Heart left ventricle (tissue), 16 donors: ENCODE data around the gene EIF2B2. TPM values are rescaled to one million over a fixed set of nuclear protein-coding genes. Genes with fewer than 3 reads are reported as not detected.

Experiments
- ATAC-seq, 4 donors: fragments of 200-7000 bp; cut with Tn5 transposase; one replicate each; pipeline ENCODE4 v1.9.1; 2020 to 2022; ENCODE audit warnings: moderate library complexity in 4 of 4, mild to moderate bottlenecking in 3 of 4, moderate number of reproducible peaks in 1 of 4
- DNase-seq, 5 donors: peaks; one replicate each; pipeline ENCODE4 v3.0.0-alpha.2; 2020
- H3K27ac ChIP-seq, 12 donors: fragments of 200-600 bp; sonication (generic) in 4 of 12; one replicate each; pipeline versions ENCODE4 v1.5.0 to v1.8.0; 2016 to 2022; ENCODE audit warnings: mild to moderate bottlenecking in 2 of 12
- H3K27me3 ChIP-seq, 9 donors: fragments of 200-600 bp; sonication (generic) in 2 of 9; one replicate each; pipeline versions ENCODE4 v1.5.1 to v1.8.0; 2016 to 2022; ENCODE audit warnings: mild to moderate bottlenecking in 3 of 9
- H3K36me3 ChIP-seq, 9 donors: fragments of 200-600 bp; sonication (generic) in 2 of 9; one replicate each; pipeline versions ENCODE4 v1.5.0 to v1.8.0; 2018 to 2022; ENCODE audit warnings: mild to moderate bottlenecking in 2 of 9
- H3K4me1 ChIP-seq, 12 donors: fragments of 200-600 bp; sonication (generic) in 4 of 12; one replicate each; pipeline versions ENCODE4 v1.5.0 to v1.8.0; 2016 to 2022; ENCODE audit warnings: mild to moderate bottlenecking in 3 of 12
- H3K4me3 ChIP-seq, 12 donors: fragments of 200-600 bp; sonication (generic) in 4 of 12; one replicate each; pipeline versions ENCODE4 v1.5.0 to v1.8.0; 2017 to 2022; ENCODE audit warnings: mild to moderate bottlenecking in 9 of 12, moderate library complexity in 4 of 12
- H3K9me3 ChIP-seq, 12 donors: fragments of 200-600 bp; sonication (generic) in 4 of 12; one replicate each; pipeline versions ENCODE4 v1.5.0 to v1.8.0; 2016 to 2022; ENCODE audit warnings: mild to moderate bottlenecking in 1 of 12
- POLR2A ChIP-seq, 2 donors: fragments of 450-650 bp; IDR thresholded peaks; one replicate each; pipeline ENCODE4 v1.6.1; 2017; ENCODE audit warnings: antibody characterized with exemption in 2 of 2, mild to moderate bottlenecking in 2 of 2, moderate library complexity in 2 of 2
- WGBS, 4 donors: extraction: QIAGEN DNeasy Blood & Tissue Kit in 2 of 4; methylation state at CpG; one replicate each; pipeline versions ENCODE4 v1.1.5 to v1.1.7; 2013 to 2018; 5-methylcytosine and 5-hydroxymethylcytosine counted together
- intact Hi-C, 10 donors: fragments of 100-400 bp; cut with DNase I; formaldehyde crosslinking; loops; one replicate each; pipeline versions ENCODE4 v1.11.1 to v1.14.2; 2022
- polyA plus RNA-seq, 2 donors: library from polyadenylated mRNA; stranded (reverse); fragments of 200-250 nt; gene quantifications; one replicate each; pipeline ENCODE4 v1.2.3, GENCODE V29; 2013
- total RNA-seq, 9 donors: library from RNA; depleted of rRNA in 2 of 9; stranded (reverse); fragments of >200 nt in 2 of 9; fragmentation: NEBNext Ultra II Directional in 3 of 9; extraction: Animal tissue kit (Norgen Biotek cat#: 25700) in 3 of 9; gene quantifications; one replicate each; pipeline versions ENCODE4 v1.1.0 to v1.2.4, GENCODE V29; 2016 to 2023
- TF ChIP-seq, protein P1 (sequence below), 12 donors: fragments of 200-600 bp; sonication (generic) in 4 of 12; IDR thresholded peaks; one replicate each; pipeline versions ENCODE4 v1.5.0 to v1.8.0; 2018 to 2022; ENCODE audit warnings: antibody characterized with exemption in 12 of 12, mild to moderate bottlenecking in 5 of 12
- donor health status: ischemic (EF 13 %, LVEDD 7.1; RV severe dilation, severe dysfunction).
- donor health status: healthy with polysubstance abuse.
- donor health status: DM: no; HTN: yes; CAD: no.
- donor health status: DM: no; HTN: no; CAD: no.
- donor health status: ischemic (EF 25% LVEDD 6.9; RV normal size, moderate dysfunction).
- donor health status: ischemic (EF 25% LVEDD 5.7; RV mildly dilated, moderate dysfunction).
- donor health status: healthy.
- donor health status: DM: yes; HTN: yes; CAD: no.
- donor health status: ischemic (EF 35%, LVEDD 5.7; RV mildly dilated, moderate dysfunction).
- donor health status: nonischemic (EF 11% LVEDD 7.7; RV severe dilation, severe dysfunction).
- donor health status: DM: yes; HTN: yes; CAD: no.
- donor health status: PGD.
- donor health status: ischemic (EF 29% LVEDD 5.4; RV normal size, mild dysfunction).
- donor health status: nonischemic (EF 23%, LVEDD 6.1; RV moderate dilation, normal function).

Gene EIF2B2
- total and polyA plus RNA-seq, 11 donors: 16.0 to 68.8 (median 30.3) TPM

DNA sequence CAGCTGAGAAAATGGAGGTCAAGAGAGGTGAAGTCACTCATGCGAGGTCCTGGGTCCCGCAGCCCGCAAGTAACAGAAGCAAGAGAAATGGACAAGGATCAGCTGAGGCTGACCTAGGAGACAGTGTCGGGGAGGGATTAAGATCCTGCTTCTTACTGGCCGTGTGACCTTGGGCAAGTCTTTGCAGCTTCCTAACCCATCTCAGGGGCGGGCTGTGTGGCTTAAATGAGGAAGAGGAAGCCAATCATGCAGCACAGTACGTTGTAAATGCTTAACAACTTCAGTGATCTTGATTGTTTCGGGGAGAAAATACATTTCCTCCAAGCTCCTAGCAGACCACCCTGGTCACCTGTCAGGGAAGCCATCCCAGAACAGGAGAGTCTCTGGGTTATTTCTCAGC, 40.2 kb upstream of the EIF2B2 start:
- H3K27me3 ChIP-seq: no peaks in the 10 kb centered on the region
- no peaks in the 10 kb centered on the region for H3K36me3 ChIP-seq
- no peak for DNase-seq
- H3K4me1 ChIP-seq: peaks cover 0 to 35% (median 16%) of the 10 kb centered on the region in 12 donors
- no peak for TF ChIP-seq POLR2A (IDR thresholded peaks at IDR 0.05)
- TF ChIP-seq, protein P1, sequence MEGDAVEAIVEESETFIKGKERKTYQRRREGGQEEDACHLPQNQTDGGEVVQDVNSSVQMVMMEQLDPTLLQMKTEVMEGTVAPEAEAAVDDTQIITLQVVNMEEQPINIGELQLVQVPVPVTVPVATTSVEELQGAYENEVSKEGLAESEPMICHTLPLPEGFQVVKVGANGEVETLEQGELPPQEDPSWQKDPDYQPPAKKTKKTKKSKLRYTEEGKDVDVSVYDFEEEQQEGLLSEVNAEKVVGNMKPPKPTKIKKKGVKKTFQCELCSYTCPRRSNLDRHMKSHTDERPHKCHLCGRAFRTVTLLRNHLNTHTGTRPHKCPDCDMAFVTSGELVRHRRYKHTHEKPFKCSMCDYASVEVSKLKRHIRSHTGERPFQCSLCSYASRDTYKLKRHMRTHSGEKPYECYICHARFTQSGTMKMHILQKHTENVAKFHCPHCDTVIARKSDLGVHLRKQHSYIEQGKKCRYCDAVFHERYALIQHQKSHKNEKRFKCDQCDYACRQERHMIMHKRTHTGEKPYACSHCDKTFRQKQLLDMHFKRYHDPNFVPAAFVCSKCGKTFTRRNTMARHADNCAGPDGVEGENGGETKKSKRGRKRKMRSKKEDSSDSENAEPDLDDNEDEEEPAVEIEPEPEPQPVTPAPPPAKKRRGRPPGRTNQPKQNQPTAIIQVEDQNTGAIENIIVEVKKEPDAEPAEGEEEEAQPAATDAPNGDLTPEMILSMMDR (IDR thresholded peaks at IDR 0.05): no peak
- H3K4me3 ChIP-seq: no peak overlapping the region
- peak overlapping the region in 1 of 12 donors; percentile 29 for H3K27ac ChIP-seq
- no peaks in the 10 kb centered on the region for H3K9me3 ChIP-seq
- ATAC-seq: no peak
- WGBS, 4 donors: 85 to 90% (median 88%) methylated on average over 8 of the region's 8 CpGs
- intact Hi-C loops: no loop called here

DNA sequence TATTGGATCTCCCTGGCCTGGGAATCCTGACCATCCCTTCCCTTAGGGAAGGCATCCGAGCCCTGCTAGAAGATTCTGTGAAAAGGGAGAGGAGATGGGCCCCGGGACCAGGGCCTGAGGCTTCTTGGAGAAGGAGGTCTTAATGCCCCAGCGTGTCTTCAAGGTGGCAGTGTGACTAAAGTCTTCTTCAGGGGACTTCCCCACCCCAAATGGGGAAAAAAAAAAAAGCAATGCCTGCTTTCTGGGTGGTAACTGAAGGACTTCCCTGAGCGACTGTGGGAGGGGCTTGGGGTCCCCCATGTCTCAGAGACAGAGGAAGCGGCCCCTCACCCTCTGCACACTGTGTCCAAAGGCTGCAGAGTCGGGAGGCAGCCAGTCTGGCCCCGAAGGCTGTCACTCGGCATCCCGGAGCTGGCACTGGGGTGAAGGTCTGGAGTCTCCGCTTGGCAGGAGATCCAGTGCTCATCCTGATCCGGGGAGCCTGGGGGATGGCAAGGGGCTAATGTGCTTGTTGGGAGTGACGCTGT, 39.5 kb upstream of the EIF2B2 start:
- H3K4me1 ChIP-seq: peaks cover 0 to 35% (median 16%) of the 10 kb centered on the region in 12 donors
- H3K27ac ChIP-seq: no peak overlapping the region
- WGBS, 4 donors: 65 to 68% (median 67%) methylated on average over 12 of the region's 12 CpGs
- ATAC-seq: peak in 1 of 4 donors; percentile 29
- no peak overlapping the region for H3K4me3 ChIP-seq
- TF ChIP-seq POLR2A (IDR thresholded peaks at IDR 0.05): no peak
- TF ChIP-seq, protein P1 (IDR thresholded peaks at IDR 0.05): no peak
- no peaks in the 10 kb centered on the region for H3K27me3 ChIP-seq
- no peaks in the 10 kb centered on the region for H3K9me3 ChIP-seq
- H3K36me3 ChIP-seq: no peaks in the 10 kb centered on the region
- DNase-seq: no peak
- intact Hi-C loops: no loop called here

GRCh38 chr14:74963705-74964271, 38.9 kb upstream of the EIF2B2 start:
- 39 to 57% (median 42%) methylated on average over 9 of the region's 9 CpGs for WGBS, 4 donors
- H3K27ac ChIP-seq: no peak overlapping the region
- no peaks in the 10 kb centered on the region for H3K9me3 ChIP-seq
- ATAC-seq (peak; percentile 16 to 55 (median 44)), DNase-seq (no peak)
- no peaks in the 10 kb centered on the region for H3K27me3 ChIP-seq
- TF ChIP-seq POLR2A (IDR thresholded peaks at IDR 0.05): no peak
- TF ChIP-seq, protein P1 (IDR thresholded peaks at IDR 0.05): no peak
- intact Hi-C loops: no loop called here
- peaks cover 0 to 35% (median 16%) of the 10 kb centered on the region in 12 donors for H3K4me1 ChIP-seq
- H3K4me3 ChIP-seq: no peak overlapping the region
- H3K36me3 ChIP-seq: no peaks in the 10 kb centered on the region

DNA sequence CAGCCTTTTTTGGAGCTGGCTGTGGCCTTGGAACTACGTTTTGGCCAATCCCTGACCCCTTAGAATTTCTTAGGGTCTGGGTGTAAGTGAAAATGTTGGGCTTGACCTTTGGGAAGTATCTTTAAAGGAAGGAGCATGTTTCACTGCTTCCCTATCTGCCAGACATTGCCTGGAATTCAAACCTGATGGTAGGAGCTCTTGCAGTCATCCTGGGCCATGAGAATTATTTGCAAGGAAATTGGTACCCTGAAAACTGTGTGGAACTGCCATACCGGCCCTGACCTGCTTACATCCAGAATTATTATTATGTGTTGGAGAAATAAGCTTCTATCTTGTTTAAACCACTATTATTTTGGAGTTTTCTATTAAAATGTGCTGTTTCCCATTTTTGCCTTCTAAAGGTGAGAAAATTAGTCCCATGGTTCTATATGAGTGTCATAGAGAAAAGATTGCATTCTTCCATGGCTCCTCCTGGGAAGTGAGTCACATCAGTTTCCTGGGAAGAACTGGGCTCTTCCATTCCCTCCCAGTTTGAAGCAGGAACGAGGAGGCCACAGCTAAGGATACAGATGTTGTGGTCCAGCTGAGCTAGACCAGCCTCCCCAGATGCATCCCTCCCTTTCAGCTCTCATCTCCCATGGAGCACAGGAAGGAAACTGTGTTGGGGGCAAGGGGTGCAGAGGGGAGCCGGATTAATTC, 37.8 kb upstream of the EIF2B2 start:
- peak overlapping the region in 10 of 12 donors; percentile 26 to 83 (median 64) for H3K27ac ChIP-seq
- peak in 3 of 4 donors; percentile 37 to 78 (median 77) for ATAC-seq
- no peaks in the 10 kb centered on the region for H3K9me3 ChIP-seq
- intact Hi-C loops: no loop called here
- no peaks in the 10 kb centered on the region for H3K27me3 ChIP-seq
- 55 to 68% (median 58%) methylated on average over 4 of the region's 4 CpGs for WGBS, 4 donors
- no peak for DNase-seq
- H3K36me3 ChIP-seq: no peaks in the 10 kb centered on the region
- no peak for TF ChIP-seq POLR2A (IDR thresholded peaks at IDR 0.05)
- TF ChIP-seq, protein P1 (IDR thresholded peaks at IDR 0.05): no peak
- H3K4me1 ChIP-seq: peaks cover 0 to 35% (median 16%) of the 10 kb centered on the region in 12 donors
- no peak overlapping the region for H3K4me3 ChIP-seq
